ENCODE data around the gene HLA-DMA. TPM values are rescaled to one million over a fixed set of nuclear protein-coding genes. Genes with fewer than 3 reads are reported as not detected.

HLA-DMA gene
- total and polyA plus RNA-seq, 2 of the 13 experiments (the other 11 are each of a cell fraction or from before 2014, with no cell fraction given), result 0.70 to 0.71 TPM

DNA sequence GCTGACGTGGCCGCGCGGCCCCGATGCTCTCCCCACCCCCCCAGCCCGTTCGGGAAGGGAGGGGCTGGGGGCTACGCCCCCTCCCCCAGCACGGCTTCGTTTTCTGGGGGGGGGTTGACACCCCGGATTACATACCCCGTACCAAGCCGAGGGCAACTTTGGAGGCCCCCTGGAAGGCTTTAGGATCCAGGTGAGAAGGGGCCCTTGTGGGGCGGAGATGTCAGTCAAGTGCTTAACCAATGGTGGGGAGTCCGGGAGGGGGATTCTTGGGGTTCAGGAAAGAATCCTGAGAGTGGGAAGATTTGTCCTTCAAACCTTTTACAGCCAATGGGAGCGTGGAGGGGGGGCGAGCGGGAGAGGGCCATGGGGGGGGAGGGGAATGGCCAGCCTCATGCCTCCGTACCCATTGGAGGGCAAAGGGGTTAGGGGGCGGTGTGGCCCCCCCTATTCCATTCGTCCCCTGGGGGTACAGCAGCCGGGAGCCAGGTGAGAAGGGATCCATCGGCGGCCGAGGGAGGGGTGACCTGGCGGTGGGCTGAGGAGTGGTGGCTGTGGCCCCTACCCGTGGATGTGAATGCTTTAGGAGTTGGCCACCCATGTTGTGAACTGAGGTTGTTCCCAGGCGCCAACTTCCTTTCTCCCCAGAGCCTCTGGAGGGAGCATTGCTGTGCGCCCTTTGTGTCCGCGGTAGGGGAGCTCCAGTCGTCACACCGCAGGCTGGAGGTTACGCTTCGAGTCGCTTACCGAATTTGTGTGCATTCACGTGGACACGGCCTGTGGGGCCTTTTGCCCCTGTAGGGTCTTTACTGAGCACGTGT lies 16.2 kb upstream of the HLA-DMA start:
- Histone ChIP-seq H2AFZ (ENCODE audit: low read length) (no peak overlapping the region), H3K4me1 (ENCODE audit: insufficient read depth, low read length) (peaks cover 39% of the 10 kb centered on the region), H3K27ac (ENCODE audit: extremely low read length, insufficient read depth, low read length) (peak overlapping the region; percentile 99), H3K79me2 (ENCODE audit: insufficient read depth, low read length) (peaks cover 60% of the 10 kb centered on the region), H4K20me1 (ENCODE audit: insufficient read depth, low read length) (peaks cover 20% of the 10 kb centered on the region), H3K9ac (ENCODE audit: insufficient read depth, low read depth, low read length) (peak overlapping the region; percentile 100), H3K36me3 (replicated peaks in 1 of 2; ENCODE audit: control insufficient read depth in 1 of 2, insufficient read depth in 2 of 2, low read length in 2 of 2) (peaks cover 6 to 18% of the 10 kb centered on the region in 2 experiments; a peak in 3 of 5 replicates), H3K4me3 (replicated peaks in 1 of 3; ENCODE audit: insufficient read depth in 1 of 3, low read depth in 2 of 3, low read length in 3 of 3) (peak overlapping the region; percentile 75 to 96 (median 78)), H3K9me3 (ENCODE audit: low read length) (no peaks in the 10 kb centered on the region), H3K4me2 (ENCODE audit: low read depth, low read length) (peak overlapping the region; percentile 99), H3K27me3 (ENCODE audit: control insufficient read depth in 1 of 2, insufficient read depth in 2 of 2, low read length in 2 of 2) (peaks cover 0 to 4% of the 10 kb centered on the region in 2 experiments; a peak in 1 of 5 replicates)
- DNase-seq (ENCODE audit: low spot score) (peak; percentile 95), ATAC-seq (peak; percentile 26), FAIRE-seq (peak; percentile 43)
- POLR2A ChIA-PET, result interaction anchor here (0.6 to 10.5 kb wide), 17 partner anchors 10 to 1052 kb away, joined by 3 to 305 read pairs (median 7); partner anchors contain the start of genes HLA-DMA, HSD17B8, PBX2 and PSMB9
- BruUV-seq (replicated peaks), result TSS peak; percentile 17
- CTCF ChIA-PET (ENCODE audit: low intra/inter-chr PET ratio, low total read pairs), result interaction anchor here (1.3 kb wide), 1 partner anchor 17 kb away, joined by 3 read pairs; the partner anchor contains the start of gene HLA-DMA
- whole genome bisulfite sequencing (ENCODE audit: low lambda C conversion rate), result 3% methylated on average over 18 of the region's 40 CpGs
- intact Hi-C loops (cut with micrococcal nuclease; ENCODE audit: unreplicated experiment), result loop anchor here (5.0 kb wide), 1 partner anchor 82 kb away; no protein-coding TSS in a partner anchor
- in situ Hi-C loops (cut with HindIII; ENCODE audit: extremely low pct_ligation_motif_present, low pct_unique_long_range_greater_than_20kb), result loop anchor here (25.0 kb wide), 1 partner anchor 1057 kb away; the partner anchor contains the start of gene ZBTB12
- no peak for TF ChIP-seq ZNF224 (CRISPR knock-in tag; IDR thresholded peaks at IDR 0.05)
- TF ChIP-seq MZF1 (CRISPR knock-in tag; IDR thresholded peaks at IDR 0.05; ENCODE audit: borderline replicate concordance), result no peak
- TF ChIP-seq, protein P1, sequence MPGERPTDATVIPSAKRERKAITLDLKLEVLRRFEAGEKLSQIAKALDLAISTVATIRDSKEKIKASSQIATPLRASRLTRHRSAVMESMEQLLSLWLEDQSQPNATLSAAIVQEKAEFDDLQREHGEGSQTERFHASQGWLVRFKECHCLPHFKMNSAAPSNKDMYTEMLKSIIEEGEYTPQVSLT (CRISPR knock-in tag; IDR thresholded peaks at IDR 0.05; ENCODE audit: borderline replicate concordance, low read depth), result no peak
- TF ChIP-seq MEIS1 (CRISPR knock-in tag; IDR thresholded peaks at IDR 0.05; ENCODE audit: borderline replicate concordance), result peak; percentile 16; the same call in 1 of the 2 replicates
- TF ChIP-seq SP2 (CRISPR knock-in tag; IDR thresholded peaks at IDR 0.05), result peak; percentile 36
- TF ChIP-seq KDM5B (CRISPR knock-in tag; IDR thresholded peaks at IDR 0.05; ENCODE audit: borderline replicate concordance), result peak; percentile 66
- TF ChIP-seq XRCC5 (optimal IDR thresholded peaks at IDR 0.05; ENCODE audit: low read length), result peak; percentile 57
- TF ChIP-seq, protein P2, sequence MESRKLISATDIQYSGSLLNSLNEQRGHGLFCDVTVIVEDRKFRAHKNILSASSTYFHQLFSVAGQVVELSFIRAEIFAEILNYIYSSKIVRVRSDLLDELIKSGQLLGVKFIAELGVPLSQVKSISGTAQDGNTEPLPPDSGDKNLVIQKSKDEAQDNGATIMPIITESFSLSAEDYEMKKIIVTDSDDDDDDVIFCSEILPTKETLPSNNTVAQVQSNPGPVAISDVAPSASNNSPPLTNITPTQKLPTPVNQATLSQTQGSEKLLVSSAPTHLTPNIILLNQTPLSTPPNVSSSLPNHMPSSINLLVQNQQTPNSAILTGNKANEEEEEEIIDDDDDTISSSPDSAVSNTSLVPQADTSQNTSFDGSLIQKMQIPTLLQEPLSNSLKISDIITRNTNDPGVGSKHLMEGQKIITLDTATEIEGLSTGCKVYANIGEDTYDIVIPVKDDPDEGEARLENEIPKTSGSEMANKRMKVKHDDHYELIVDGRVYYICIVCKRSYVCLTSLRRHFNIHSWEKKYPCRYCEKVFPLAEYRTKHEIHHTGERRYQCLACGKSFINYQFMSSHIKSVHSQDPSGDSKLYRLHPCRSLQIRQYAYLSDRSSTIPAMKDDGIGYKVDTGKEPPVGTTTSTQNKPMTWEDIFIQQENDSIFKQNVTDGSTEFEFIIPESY (CRISPR knock-in tag; IDR thresholded peaks at IDR 0.05), result peak; percentile 18
- peak; percentile 72 for TF ChIP-seq SALL1 (CRISPR knock-in tag; IDR thresholded peaks at IDR 0.05)
- TF ChIP-seq ZSCAN21 (CRISPR knock-in tag; IDR thresholded peaks at IDR 0.05; ENCODE audit: borderline replicate concordance), result peak; percentile 58
- TF ChIP-seq, protein P3, sequence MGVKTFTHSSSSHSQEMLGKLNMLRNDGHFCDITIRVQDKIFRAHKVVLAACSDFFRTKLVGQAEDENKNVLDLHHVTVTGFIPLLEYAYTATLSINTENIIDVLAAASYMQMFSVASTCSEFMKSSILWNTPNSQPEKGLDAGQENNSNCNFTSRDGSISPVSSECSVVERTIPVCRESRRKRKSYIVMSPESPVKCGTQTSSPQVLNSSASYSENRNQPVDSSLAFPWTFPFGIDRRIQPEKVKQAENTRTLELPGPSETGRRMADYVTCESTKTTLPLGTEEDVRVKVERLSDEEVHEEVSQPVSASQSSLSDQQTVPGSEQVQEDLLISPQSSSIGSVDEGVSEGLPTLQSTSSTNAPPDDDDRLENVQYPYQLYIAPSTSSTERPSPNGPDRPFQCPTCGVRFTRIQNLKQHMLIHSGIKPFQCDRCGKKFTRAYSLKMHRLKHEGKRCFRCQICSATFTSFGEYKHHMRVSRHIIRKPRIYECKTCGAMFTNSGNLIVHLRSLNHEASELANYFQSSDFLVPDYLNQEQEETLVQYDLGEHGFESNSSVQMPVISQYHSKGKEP (CRISPR knock-in tag; IDR thresholded peaks at IDR 0.05), result no peak
- TF ChIP-seq, protein P4, sequence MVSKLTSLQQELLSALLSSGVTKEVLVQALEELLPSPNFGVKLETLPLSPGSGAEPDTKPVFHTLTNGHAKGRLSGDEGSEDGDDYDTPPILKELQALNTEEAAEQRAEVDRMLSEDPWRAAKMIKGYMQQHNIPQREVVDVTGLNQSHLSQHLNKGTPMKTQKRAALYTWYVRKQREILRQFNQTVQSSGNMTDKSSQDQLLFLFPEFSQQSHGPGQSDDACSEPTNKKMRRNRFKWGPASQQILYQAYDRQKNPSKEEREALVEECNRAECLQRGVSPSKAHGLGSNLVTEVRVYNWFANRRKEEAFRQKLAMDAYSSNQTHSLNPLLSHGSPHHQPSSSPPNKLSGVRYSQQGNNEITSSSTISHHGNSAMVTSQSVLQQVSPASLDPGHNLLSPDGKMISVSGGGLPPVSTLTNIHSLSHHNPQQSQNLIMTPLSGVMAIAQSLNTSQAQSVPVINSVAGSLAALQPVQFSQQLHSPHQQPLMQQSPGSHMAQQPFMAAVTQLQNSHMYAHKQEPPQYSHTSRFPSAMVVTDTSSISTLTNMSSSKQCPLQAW (CRISPR knock-in tag; IDR thresholded peaks at IDR 0.05), result 0 out of 2 replicates have a peak, but pooled peaks have one; percentile 37
- TF ChIP-seq POLR2AphosphoS2 (IDR thresholded peaks at IDR 0.05; ENCODE audit: low read depth, low read length), result peak; percentile 42; the same call in 1 of the 2 replicates
- peak; percentile 95 for TF ChIP-seq ZNF446 (CRISPR knock-in tag; IDR thresholded peaks at IDR 0.05)
- TF ChIP-seq ZNF451 (CRISPR knock-in tag; IDR thresholded peaks at IDR 0.05), result 0 out of 2 replicates have a peak, but pooled peaks have one; percentile 1
- TF ChIP-seq KLF6 (CRISPR knock-in tag; IDR thresholded peaks at IDR 0.05), result 0 out of 2 replicates have a peak, but pooled peaks have one; percentile 28
- TF ChIP-seq ZFP36L2 (CRISPR knock-in tag; IDR thresholded peaks at IDR 0.05), result peak; percentile 21; the same call in 1 of the 2 replicates
